HG03196 (cell line): ENCODE results near the gene CDK5RAP3.
"Not testable (repeated sequence)": the region's sequence is repeated elsewhere in the genome, so short reads cannot be mapped to it uniquely, and the experiment has no call there.

Experiments used
- ATAC-seq: cut with Tn5 transposase; IDR thresholded peaks from one replicate; pipeline ENCODE4 v1.9.1; 2021; ENCODE audit not compliant: unreplicated experiment

Gene CDK5RAP3

GRCh38 chr17:47996201-47996600 lies 25.3 kb downstream of the CDK5RAP3 start:
- no peak for ATAC-seq

- no peak for ATAC-seq
Measured at GRCh38 chr17:47997586-47997985, 26.7 kb downstream of the CDK5RAP3 start.

- ATAC-seq, result no peak
Measured at GRCh38 chr17:47998044-47998443, 27.1 kb downstream of the CDK5RAP3 start.

- no peak for ATAC-seq
Measured at GRCh38 chr17:47999582-47999981, 28.7 kb downstream of the CDK5RAP3 start.

- ATAC-seq, result no peak
Measured at GRCh38 chr17:48001197-48001596, 30.3 kb downstream of the CDK5RAP3 start.

GRCh38 chr17:48001657-48002056 lies 30.7 kb downstream of the CDK5RAP3 start:
- not testable (repeated sequence) for ATAC-seq

- peak; percentile 61 for ATAC-seq
Measured at GRCh38 chr17:48002266-48002915, 31.5 kb downstream of the CDK5RAP3 start.

GRCh38 chr17:48002916-48003416 lies 32.1 kb downstream of the CDK5RAP3 start:
- ATAC-seq, result no peak

- ATAC-seq, result no peak
Measured at GRCh38 chr17:48003417-48004151, 32.7 kb downstream of the CDK5RAP3 start.

- ATAC-seq, result no peak
Measured at GRCh38 chr17:48004983-48005382, 34.1 kb downstream of the CDK5RAP3 start.

- no peak for ATAC-seq
Measured at GRCh38 chr17:48006936-48007709, 36.2 kb downstream of the CDK5RAP3 start.

GRCh38 chr17:48010193-48010592 lies 39.3 kb downstream of the CDK5RAP3 start:
- no peak for ATAC-seq

GRCh38 chr17:48011405-48012150 lies 40.7 kb downstream of the CDK5RAP3 start:
- ATAC-seq, result no peak

- no peak for ATAC-seq
Measured at GRCh38 chr17:48012151-48012520, 41.2 kb downstream of the CDK5RAP3 start.

GRCh38 chr17:48012654-48013053 lies 41.7 kb downstream of the CDK5RAP3 start:
- no peak for ATAC-seq

GRCh38 chr17:48013876-48014594 lies 43.1 kb downstream of the CDK5RAP3 start:
- ATAC-seq, result no peak

- no peak for ATAC-seq
Measured at GRCh38 chr17:48014595-48015111, 43.7 kb downstream of the CDK5RAP3 start.

GRCh38 chr17:48016112-48016511 lies 45.2 kb downstream of the CDK5RAP3 start:
- no peak for ATAC-seq

- ATAC-seq, result not testable (repeated sequence)
Measured at GRCh38 chr17:48017817-48018158, 46.9 kb downstream of the CDK5RAP3 start.

GRCh38 chr17:48021934-48022333 lies 51.0 kb downstream of the CDK5RAP3 start:
- ATAC-seq, result no peak
